GM21576 (cell line): ENCODE measurements around the gene HPS1.

Experiments used
- ATAC-seq: cut with Tn5 transposase; IDR thresholded peaks from one replicate; pipeline ENCODE4 v1.9.1; 2021; ENCODE audit warnings: mild to moderate bottlenecking, moderate library complexity; ENCODE audit not compliant: unreplicated experiment

Gene HPS1

GRCh38 chr10:98433881-98434732 lies 12.6 kb downstream of the HPS1 start:
- ATAC-seq, result no peak

GRCh38 chr10:98433371-98433770 lies 13.4 kb downstream of the HPS1 start:
- no peak for ATAC-seq

GRCh38 chr10:98432330-98432729 lies 14.4 kb downstream of the HPS1 start:
- no peak for ATAC-seq

GRCh38 chr10:98431016-98431415 lies 15.7 kb downstream of the HPS1 start:
- no peak for ATAC-seq

- ATAC-seq, result no peak
Observed at GRCh38 chr10:98430427-98430826, 16.3 kb downstream of the HPS1 start.

GRCh38 chr10:98429320-98430072 lies 17.2 kb downstream of the HPS1 start:
- no peak for ATAC-seq

GRCh38 chr10:98427011-98427515 lies 19.7 kb downstream of the HPS1 start:
- ATAC-seq, result no peak

GRCh38 chr10:98425511-98426352 lies 21.0 kb downstream of the HPS1 start:
- peak; percentile 45 for ATAC-seq

GRCh38 chr10:98424295-98425254 lies 22.2 kb downstream of the HPS1 start:
- no peak for ATAC-seq

- ATAC-seq, result no peak
Observed at GRCh38 chr10:98423691-98424120, 23.0 kb downstream of the HPS1 start.

- ATAC-seq, result no peak
Observed at GRCh38 chr10:98422182-98422581, 24.6 kb downstream of the HPS1 start.

GRCh38 chr10:98420786-98421185 lies 25.9 kb downstream of the HPS1 start:
- ATAC-seq, result no peak

- ATAC-seq, result no peak
Observed at GRCh38 chr10:98419469-98420261, 27.1 kb downstream of the HPS1 start.

- no peak for ATAC-seq
Observed at GRCh38 chr10:98418665-98419468, 27.9 kb downstream of the HPS1 start.

GRCh38 chr10:98417973-98418664 lies 28.6 kb downstream of the HPS1 start:
- no peak for ATAC-seq

- ATAC-seq, result no peak
Observed at GRCh38 chr10:98417481-98417959, 29.2 kb downstream of the HPS1 start.

GRCh38 chr10:98416606-98417388 lies 29.9 kb downstream of the HPS1 start:
- ATAC-seq, result no peak
